AG04450 (cell line): ENCODE results near the gene AP3M1. TPM values are rescaled to one million over a fixed set of nuclear protein-coding genes. Genes with fewer than 3 reads are reported as not detected.

ENCODE experiments used
- CTCF ChIA-PET: fragments of 300-600, 350-600 bp; formaldehyde crosslinking; extraction: SDS; loops from one replicate; lab custom pipeline; 2022; ENCODE audit warnings: antibody characterized with exemption, inconsistent platforms; lab: Charles Lee
- POLR2A ChIA-PET: fragments of 350-600 bp; formaldehyde crosslinking; extraction: SDS; loops from one replicate; lab custom pipeline; 2021; ENCODE audit warnings: antibody characterized with exemption, inconsistent platforms; lab: Yijun Ruan, JAX
- DNase-seq: peaks from one replicate; pipeline ENCODE4 v3.0.0-alpha.2; 2011; ENCODE audit warnings: low read depth, low spot score
- H3K27ac ChIP-seq: one replicate; pipeline ENCODE4 v1.5.1; 2012; ENCODE audit warnings: low read depth, low read length, control low read depth
- H3K27me3 ChIP-seq: one replicate; pipeline ENCODE4 v1.6.0; 2012; ENCODE audit warnings: low read length; ENCODE audit not compliant: control insufficient read depth, insufficient read depth
- H3K4me3 ChIP-seq: 2 replicates; pipeline ENCODE4 v1.5.1; 2011; ENCODE audit warnings: mild to moderate bottlenecking, low read depth, low read length, control low read depth
- H3K9me3 ChIP-seq: 2 replicates; pipeline ENCODE4 v1.5.1; 2012; ENCODE audit warnings: low read length; ENCODE audit not compliant: control insufficient read depth, insufficient read depth
- CTCF ChIP-seq: IDR thresholded peaks from 2 replicates; pipeline ENCODE4 v1.5.1; 2011; ENCODE audit warnings: low read depth, low read length, control low read depth, inconsistent platforms
- polyA plus RNA-seq: library from polyadenylated mRNA; depleted of rRNA; stranded (reverse); fragments of >200 nt; gene quantifications from 2 replicates; pipeline ENCODE4 v1.2.3, GENCODE V29; 2011

AP3M1 gene
- polyA plus RNA-seq, 1 experiment, result 70.7 TPM

- ChIA-PET CTCF (interaction anchor here (0.6 to 3.0 kb wide), 21 partner anchors 8 to 200 kb away, joined by 3 to 62 read pairs (median 9); no protein-coding TSS in a partner anchor), POLR2A (interaction anchor here (0.6 to 1.3 kb wide), 4 partner anchors 11 to 81 kb away, joined by 3 to 5 read pairs (median 4); no protein-coding TSS in a partner anchor)
- Histone ChIP-seq H3K27ac (no peak overlapping the region), H3K9me3 (no peaks in the 10 kb centered on the region), H3K27me3 (no peaks in the 10 kb centered on the region), H3K4me3 (no peak overlapping the region)
- no peak for TF ChIP-seq CTCF
- no peak for DNase-seq
Measured at GRCh38 chr10:74079936-74080590, 70.6 kb downstream of the AP3M1 start.

- Histone ChIP-seq H3K4me3 (no peak overlapping the region), H3K27me3 (no peaks in the 10 kb centered on the region), H3K9me3 (no peaks in the 10 kb centered on the region), H3K27ac (no peak overlapping the region)
- TF ChIP-seq CTCF, result no peak
- POLR2A ChIA-PET, result interaction anchor here (0.6 to 1.3 kb wide), 2 partner anchors 12 to 80 kb away, joined by 4 to 5 read pairs; no protein-coding TSS in a partner anchor
- CTCF ChIA-PET, result interaction anchor here (0.6 to 3.0 kb wide), 7 partner anchors 44 to 199 kb away, joined by 3 to 62 read pairs (median 10); no protein-coding TSS in a partner anchor
- DNase-seq, result no peak
Measured at GRCh38 chr10:74079028-74079935, 71.3 kb downstream of the AP3M1 start.

GRCh38 chr10:74078037-74078436, 72.6 kb downstream of the AP3M1 start:
- no peak for TF ChIP-seq CTCF
- Histone ChIP-seq H3K27ac (no peak overlapping the region), H3K9me3 (no peaks in the 10 kb centered on the region), H3K4me3 (no peak overlapping the region), H3K27me3 (no peaks in the 10 kb centered on the region)
- DNase-seq, result no peak
- POLR2A ChIA-PET, result no interaction called here
- CTCF ChIA-PET, result no interaction called here

GRCh38 chr10:74077416-74077815, 73.2 kb downstream of the AP3M1 start:
- H3K4me3 ChIP-seq, result no peak overlapping the region
- H3K27me3 ChIP-seq, result no peaks in the 10 kb centered on the region
- no peak for TF ChIP-seq CTCF
- no peak for DNase-seq
- no peak overlapping the region for H3K27ac ChIP-seq
- POLR2A ChIA-PET, result no interaction called here
- H3K9me3 ChIP-seq, result no peaks in the 10 kb centered on the region
- CTCF ChIA-PET, result interaction anchor here (0.6 to 3.5 kb wide), 4 partner anchors 23 to 191 kb away, joined by 3 to 12 read pairs (median 4); no protein-coding TSS in a partner anchor
